LNCAP (cell line): Measurements from ENCODE around the gene CADM1.

ENCODE experiments used
- CTCF ChIP-seq: fragments of 450-650 bp; IDR thresholded peaks from 2 replicates; pipeline ENCODE4 v1.5.1; 2017; ENCODE audit warnings: mild to moderate bottlenecking

Gene CADM1

GRCh38 chr11:115505175-115505574 lies 960 bp upstream of the CADM1 start:
- no peak for TF ChIP-seq CTCF

DNA sequence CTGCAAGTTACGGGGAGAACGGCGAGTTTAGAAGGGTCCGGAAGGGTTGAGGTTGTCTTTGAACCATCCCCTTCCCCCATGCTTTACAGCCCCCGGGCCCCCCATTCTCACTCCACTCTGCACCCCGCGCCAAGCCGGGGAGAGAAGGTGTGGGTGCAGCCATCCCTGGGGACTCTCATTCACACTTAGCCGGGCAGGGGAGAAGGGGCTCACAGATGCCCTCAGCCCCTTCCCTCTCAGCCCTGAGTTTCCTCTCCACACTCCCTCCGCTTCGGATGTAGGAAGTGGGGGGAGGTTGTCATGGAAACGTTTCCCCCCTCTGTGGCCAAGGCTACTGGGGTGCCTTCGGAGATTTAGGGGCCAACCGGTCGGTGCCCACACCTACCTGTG lies 334 bp downstream of the CADM1 start:
- TF ChIP-seq CTCF, result no peak

GRCh38 chr11:115503083-115503885 lies 931 bp downstream of the CADM1 start:
- peak; percentile 41 for TF ChIP-seq CTCF

- TF ChIP-seq CTCF, result no peak
Measured at GRCh38 chr11:115502636-115503082, 1.6 kb downstream of the CADM1 start.

DNA sequence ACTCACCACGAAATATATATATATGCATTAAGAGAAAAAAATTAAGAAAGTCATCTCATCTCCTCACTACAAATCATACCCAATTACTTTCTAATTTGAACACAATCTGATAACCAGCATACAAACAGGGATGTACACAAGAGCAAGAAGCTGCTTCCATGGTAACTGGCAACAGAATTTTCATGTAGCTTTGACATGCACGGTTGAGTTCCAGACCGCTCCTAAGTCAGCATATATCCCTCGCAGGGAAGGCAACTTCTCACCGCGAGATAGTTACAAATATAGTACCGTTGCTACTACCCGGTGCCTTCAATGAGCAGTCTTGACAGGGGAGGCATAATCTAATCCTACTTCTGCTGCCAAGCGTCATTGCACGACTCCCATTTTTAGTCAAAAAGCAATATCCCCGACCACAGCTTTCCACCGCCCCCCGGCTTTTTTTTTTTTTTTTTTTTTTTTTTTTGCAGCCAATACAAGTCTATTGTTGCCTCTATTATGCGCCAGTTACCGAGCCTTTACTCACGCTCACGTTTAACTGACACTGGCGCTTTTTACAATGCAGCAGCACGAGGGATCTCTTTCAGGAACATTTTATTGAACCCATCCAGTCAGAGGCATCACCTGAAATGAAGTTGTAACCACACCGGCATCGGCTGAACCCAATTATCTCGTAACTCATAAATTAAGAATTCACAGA lies 2.2 kb downstream of the CADM1 start:
- TF ChIP-seq CTCF, result no peak

- TF ChIP-seq CTCF, result no peak
Measured at GRCh38 chr11:115501502-115501892, 2.7 kb downstream of the CADM1 start.

GRCh38 chr11:115500547-115501501 lies 3.4 kb downstream of the CADM1 start:
- TF ChIP-seq CTCF, result no peak
